Activated CD8-positive, alpha-beta memory T cell treated with anti-CD3 and anti-CD28 coated beads for 4 hours (primary cell): ENCODE data around the gene IQCM.

Source experiments
- DNase-seq, 2 donors: peaks; one replicate each; pipeline ENCODE4 v3.0.0-alpha.2; 2020; ENCODE audit warnings: low read depth in 2 of 2

The IQCM gene

DNA sequence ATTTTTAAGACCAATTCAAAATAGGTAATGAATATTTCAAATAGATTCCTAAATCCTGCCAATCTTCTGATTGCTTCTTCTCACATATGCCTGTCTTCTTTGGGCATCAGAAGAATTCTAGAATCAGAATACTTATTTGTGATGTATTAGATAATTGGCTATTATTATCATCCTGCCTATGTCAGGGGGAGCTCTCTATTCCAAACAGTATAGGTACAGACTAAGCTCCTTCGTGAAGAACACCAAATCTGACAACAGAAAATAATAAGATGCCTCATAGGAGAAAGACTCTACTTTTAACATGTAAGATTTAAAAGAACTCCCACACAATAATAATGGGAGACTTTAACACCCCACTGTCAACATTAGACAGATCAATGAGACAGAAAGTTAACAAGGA lies at the start of gene IQCM:
TSS of gene IQCM (minus strand) at position 101 of the 400 bp plus-strand sequence. CDS start 73,152 bp downstream, outside the sequence.
- DNase-seq, result no peak

GRCh38 chr4:149857446-149857845 lies 41.8 kb upstream of the IQCM start:
- DNase-seq, result no peak

- no peak for DNase-seq
Observed at GRCh38 chr4:149845743-149846142, 30.1 kb upstream of the IQCM start.

DNA sequence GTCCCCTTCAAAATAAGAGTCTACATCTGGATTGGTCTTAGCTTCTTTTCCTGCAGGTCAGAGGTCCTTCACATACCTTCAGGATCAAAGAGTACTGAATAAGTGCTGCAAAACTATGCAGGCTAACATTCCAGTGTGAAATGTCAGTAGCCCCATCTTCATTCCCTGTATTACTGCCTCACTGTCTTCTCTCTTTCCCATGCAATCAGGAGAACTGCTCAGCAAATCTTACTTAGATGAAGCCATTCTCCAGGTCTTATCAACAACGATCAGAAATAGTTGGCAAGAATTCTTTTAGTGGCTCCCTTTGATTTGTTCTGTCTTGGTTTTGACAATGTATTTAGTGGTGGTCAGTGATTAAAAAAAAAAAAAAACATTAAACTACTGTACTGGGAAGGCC lies 26.0 kb upstream of the IQCM start:
- no peak for DNase-seq

DNA sequence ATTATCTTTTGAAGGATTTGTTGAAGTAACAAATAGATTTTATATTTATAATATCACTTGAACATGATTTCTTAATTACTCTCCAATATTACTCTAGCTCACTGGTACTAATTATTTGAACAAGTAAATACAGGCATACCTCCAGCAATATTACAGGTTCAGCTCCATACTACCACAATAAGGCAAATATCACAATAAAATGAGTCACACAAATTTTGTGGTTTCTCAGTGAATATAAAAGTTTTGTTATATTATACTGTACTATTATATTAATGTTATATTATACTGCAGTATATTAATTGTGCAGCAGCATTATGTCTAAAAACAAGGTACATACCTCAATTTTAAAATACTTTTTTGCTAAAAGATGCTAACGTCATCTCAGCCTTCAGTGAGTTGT lies 22.4 kb upstream of the IQCM start:
- no peak for DNase-seq

DNA sequence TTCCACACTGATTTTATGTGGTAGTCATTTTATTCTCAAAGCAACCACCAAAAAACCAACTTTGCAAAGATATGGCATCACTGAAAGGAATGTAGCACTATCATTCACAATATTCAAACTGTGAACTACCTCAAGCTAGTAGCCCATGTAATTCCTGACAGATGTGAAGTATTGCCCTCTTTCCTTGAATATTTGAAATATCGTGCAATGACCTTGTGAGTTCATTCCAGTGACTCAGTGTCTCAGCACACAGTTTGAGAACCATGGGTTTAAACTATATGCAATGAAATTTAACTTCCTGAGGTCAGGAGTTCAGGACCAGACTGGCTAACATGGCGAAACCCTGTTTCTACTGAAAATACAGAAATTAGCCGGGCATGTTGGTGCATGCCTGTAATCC lies 20.9 kb upstream of the IQCM start:
- DNase-seq, result no peak

- DNase-seq, result no peak
Observed at GRCh38 chr4:149835280-149835679, 19.6 kb upstream of the IQCM start.

DNA sequence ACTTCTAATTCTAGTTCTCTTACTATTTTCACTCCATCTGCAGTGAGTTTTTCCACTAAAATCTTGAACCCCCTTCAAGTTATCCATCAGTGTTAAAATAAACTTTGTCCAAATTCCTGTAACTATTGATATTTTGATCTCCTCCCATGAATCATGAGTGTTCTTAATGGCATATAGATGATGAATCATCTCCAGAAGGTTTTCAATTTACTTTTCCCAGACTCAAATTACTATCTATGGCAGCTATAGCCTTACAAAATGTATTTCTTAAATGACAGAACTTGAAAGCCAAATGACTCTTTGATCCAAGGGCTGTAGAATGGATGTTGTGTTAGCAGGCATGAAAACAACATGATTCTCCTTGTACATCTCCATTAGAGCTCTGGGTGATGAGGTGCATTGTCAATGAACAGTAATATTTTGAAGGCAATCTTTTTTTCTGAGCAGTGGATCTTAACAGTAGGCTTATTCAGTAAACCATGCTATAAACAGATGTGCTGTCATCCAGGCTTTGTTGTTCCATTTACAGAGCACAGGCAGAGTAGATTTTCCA lies 16.1 kb upstream of the IQCM start:
- no peak for DNase-seq

- DNase-seq, result no peak
Observed at GRCh38 chr4:149830823-149831222, 15.2 kb upstream of the IQCM start.

DNA sequence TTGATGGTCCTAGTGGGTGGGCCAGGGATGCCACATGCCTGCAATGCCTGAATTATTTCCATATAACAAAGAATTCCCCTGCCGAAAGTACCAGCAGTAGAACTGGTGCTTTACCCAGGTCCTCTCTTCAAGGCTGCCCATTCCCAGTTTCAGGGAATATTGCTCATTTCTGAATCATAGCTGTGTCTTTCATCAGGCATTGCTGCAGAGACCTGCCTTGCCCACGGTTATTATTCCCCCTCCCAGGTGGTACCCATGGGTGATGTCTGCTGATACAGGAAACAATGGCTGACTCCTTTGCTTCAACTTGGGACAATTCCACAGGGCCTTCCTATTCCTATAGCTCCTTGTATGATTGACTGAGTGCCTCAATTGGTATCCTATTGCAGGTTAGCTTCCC lies 9.7 kb upstream of the IQCM start:
- DNase-seq, result no peak

- DNase-seq, result no peak
Observed at GRCh38 chr4:149823769-149824221, 8.2 kb upstream of the IQCM start.

DNA sequence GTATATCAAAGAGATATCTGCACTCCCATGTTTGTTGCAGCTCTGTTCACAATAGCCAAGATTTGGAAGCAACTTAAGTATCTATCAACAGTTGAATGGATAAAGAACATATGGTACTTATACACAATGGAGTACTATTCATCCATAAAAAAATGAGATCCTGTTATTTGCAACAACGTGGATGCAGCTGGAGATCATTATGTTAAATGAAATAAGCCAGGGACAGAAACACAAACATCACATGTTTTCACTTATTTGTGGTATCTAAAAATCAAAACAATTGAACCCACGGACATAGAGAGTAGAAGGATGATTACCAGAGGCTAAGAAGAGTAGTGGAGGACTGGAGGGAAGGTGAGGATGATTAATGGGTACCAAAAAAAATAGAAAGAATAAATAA lies 14.2 kb downstream of the IQCM start:
- DNase-seq, result no peak

GRCh38 chr4:149799546-149799945 lies 16.1 kb downstream of the IQCM start:
- no peak for DNase-seq

- DNase-seq, result no peak
Observed at GRCh38 chr4:149796381-149796780, 19.3 kb downstream of the IQCM start.

- no peak for DNase-seq
Observed at GRCh38 chr4:149795256-149795655, 20.4 kb downstream of the IQCM start.

- DNase-seq, result no peak
Observed at GRCh38 chr4:149794352-149794751, 21.3 kb downstream of the IQCM start.

DNA sequence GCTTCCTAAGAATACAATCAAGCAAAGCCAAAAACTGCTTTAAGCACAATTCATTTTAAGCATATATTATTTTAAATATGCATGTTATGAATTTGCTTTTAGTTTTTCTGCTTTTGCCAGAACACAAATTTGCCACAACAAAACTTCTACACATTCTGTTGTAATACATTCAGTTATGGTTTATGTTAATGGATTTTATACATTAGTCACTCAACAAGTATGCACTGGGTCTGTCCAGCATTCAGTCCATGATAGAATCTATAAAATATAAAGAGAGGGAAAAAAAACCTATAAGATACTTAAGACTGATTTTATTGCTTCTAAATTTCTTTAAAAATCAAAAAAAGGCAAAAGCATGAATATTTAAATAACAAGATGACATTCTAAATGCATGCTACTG lies 22.2 kb downstream of the IQCM start:
- no peak for DNase-seq

- DNase-seq, result no peak
Observed at GRCh38 chr4:149791851-149792250, 23.8 kb downstream of the IQCM start.

GRCh38 chr4:149790172-149790907 lies 25.3 kb downstream of the IQCM start:
- DNase-seq, result no peak

DNA sequence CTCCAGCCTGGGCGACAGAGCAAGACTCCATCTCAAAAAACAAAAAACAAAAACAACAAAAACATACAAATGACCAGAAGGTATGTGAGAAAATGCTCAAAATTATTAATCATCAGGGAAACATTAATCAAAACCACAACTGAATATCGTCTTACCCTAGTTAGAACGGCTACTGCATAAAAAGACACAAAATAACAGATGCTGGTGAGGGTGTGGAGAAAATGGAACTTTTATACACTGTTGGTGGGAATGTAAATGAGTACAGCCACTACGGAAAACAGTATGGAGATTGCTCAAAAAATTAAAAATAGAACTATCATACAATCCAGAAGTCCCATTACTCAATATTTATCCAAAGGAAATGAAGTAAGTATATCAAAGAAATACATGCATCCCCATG lies 27.3 kb downstream of the IQCM start:
- DNase-seq, result no peak

- no peak for DNase-seq
Observed at GRCh38 chr4:149785696-149786431, 29.8 kb downstream of the IQCM start.

DNA sequence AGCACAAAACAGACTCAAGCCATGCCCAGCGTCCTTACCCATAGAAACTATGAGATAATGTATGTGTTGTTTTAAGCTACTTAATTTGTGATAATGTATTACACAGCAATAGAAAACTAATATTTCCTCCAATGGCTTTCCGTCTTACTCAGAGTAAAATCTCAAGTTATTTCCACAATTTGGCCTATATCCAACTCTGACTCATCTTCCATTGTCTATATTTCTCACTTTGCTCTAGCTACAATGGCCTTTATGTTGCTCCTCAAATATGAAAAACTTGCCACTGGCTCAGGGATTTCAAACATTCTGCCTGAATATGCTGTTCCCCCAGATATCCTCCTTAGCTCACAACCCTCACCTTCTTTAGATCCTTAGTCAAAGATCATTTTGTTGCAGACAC lies 31.6 kb downstream of the IQCM start:
- DNase-seq, result no peak

DNA sequence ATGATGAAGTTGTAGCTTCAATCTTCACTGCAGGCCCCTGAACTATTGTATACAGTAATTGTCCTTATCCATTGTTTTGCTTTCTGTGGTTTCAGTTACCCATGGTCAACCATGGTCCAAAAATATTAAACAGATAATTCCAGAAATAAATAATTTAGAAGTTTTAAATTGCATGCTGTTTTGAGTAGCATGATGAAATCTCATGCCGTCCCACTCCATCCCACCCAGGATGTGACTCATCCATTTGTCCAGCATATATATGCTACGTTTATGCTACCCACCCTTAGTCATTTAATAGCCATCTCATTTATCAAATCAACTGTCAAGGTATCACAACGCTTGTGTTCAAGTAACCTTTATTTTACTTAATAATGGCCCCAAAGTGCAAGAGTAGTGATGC lies 34.5 kb downstream of the IQCM start:
- DNase-seq, result no peak
